Activated T-helper 1 cell treated with anti-CD3 and anti-CD28 coated beads, Interleukin-12 subunit alpha, Interleukin-12 subunit beta, Interleukin-2, Interleukin-4 antibody, amounts not matched to agents 30 ng/mL and 10 ng/mL and 1 ng/mL, durations not matched to agents 14 hours and 24 hours and 36 hours (primary cell): Measurements from ENCODE around the gene GOT2. TPM values are rescaled to one million over a fixed set of nuclear protein-coding genes. Genes with fewer than 3 reads are reported as not detected.
A peak's percentile ranks its signal among the peaks of the same experiment; 100 is the strongest.
"Not testable (repeated sequence)": the region's sequence is repeated elsewhere in the genome, so short reads cannot be mapped to it uniquely, and the experiment has no call there.

ENCODE experiments used
- DNase-seq: peaks from one replicate; pipeline ENCODE4 v3.0.0; 2021; ENCODE audit warnings: low spot score
- H3K27ac Mint-ChIP-seq: one replicate; pipeline ENCODE4 v1.8.0; 2021; ENCODE audit warnings: mild to moderate bottlenecking, mixed read lengths
- H3K27me3 Mint-ChIP-seq: one replicate; pipeline ENCODE4 v1.8.0; 2022; ENCODE audit warnings: mild to moderate bottlenecking, moderate library complexity, mixed read lengths; ENCODE audit not compliant: insufficient read depth
- H3K36me3 Mint-ChIP-seq: one replicate; pipeline ENCODE4 v1.8.0; 2021; ENCODE audit warnings: low read depth, mixed read lengths
- H3K4me1 Mint-ChIP-seq: one replicate; pipeline ENCODE4 v1.8.0; 2021; ENCODE audit warnings: low read depth, mixed read lengths
- H3K4me3 Mint-ChIP-seq: one replicate; pipeline ENCODE4 v1.8.0; 2021; ENCODE audit warnings: mild to moderate bottlenecking, moderate library complexity, mixed read lengths
- H3K9me3 Mint-ChIP-seq: one replicate; pipeline ENCODE4 v1.8.0; 2021; ENCODE audit warnings: mixed read lengths
- intact Hi-C: fragments of 100-400 bp; cut with micrococcal nuclease; formaldehyde crosslinking; loops from one replicate; pipeline ENCODE4 v1.15.1; 2024
- total RNA-seq: library from RNA; stranded (reverse); gene quantifications from 2 replicates; pipeline ENCODE4 v1.2.3, GENCODE V29; 2022

Gene GOT2
- total RNA-seq, 1 donor from 2014 or later: 137 TPM

DNA sequence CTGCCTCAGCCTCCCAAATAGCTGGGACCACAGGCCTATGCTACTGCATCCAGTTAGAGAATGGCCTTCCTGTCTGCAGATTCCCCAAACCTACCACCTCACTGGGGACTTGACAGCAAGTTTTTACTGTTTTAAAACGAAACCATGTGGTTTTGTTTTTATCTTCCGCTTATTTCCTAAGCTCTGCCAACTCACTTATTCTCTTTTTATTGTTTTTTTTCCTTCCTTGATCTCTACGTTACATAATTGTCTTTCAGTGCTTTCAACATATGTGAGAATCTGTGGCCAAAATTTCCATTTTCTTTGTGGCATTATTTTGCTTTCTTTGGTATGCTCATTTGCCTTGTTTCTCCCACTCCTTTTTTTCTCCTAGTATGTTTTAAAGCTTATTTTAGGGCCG is 35.0 kb downstream of the GOT2 start:
- Mint-ChIP-seq H3K4me1 (peaks cover 6% of the 10 kb centered on the region), H3K27ac (peak overlapping the region; percentile 62), H3K36me3 (peaks cover under 1% of the 10 kb centered on the region), H3K9me3 (no peaks in the 10 kb centered on the region), H3K4me3 (no peak overlapping the region), H3K27me3 (peaks cover 2% of the 10 kb centered on the region)
- intact Hi-C loops: no loop called here
- DNase-seq: no peak

GRCh38 chr16:58695368-58695767 is 38.7 kb downstream of the GOT2 start:
- H3K27me3 Mint-ChIP-seq: peaks cover 5% of the 10 kb centered on the region
- DNase-seq: no peak
- H3K9me3 Mint-ChIP-seq: peaks cover 4% of the 10 kb centered on the region
- H3K4me3 Mint-ChIP-seq: no peak overlapping the region
- H3K36me3 Mint-ChIP-seq: no peaks in the 10 kb centered on the region
- peaks cover 6% of the 10 kb centered on the region for H3K4me1 Mint-ChIP-seq
- intact Hi-C loops: no loop called here
- no peak overlapping the region for H3K27ac Mint-ChIP-seq

- Mint-ChIP-seq H3K4me1 (no peaks in the 10 kb centered on the region), H3K27ac (no peak overlapping the region), H3K4me3 (no peak overlapping the region), H3K27me3 (peaks cover 13% of the 10 kb centered on the region), H3K36me3 (no peaks in the 10 kb centered on the region), H3K9me3 (peaks cover 4% of the 10 kb centered on the region)
- intact Hi-C loops: no loop called here
- DNase-seq: no peak
These were observed 41.7 kb downstream of the GOT2 start for GRCh38 chr16:58692450-58692849.

GRCh38 chr16:58686985-58687706 is 47.0 kb downstream of the GOT2 start:
- H3K4me3 Mint-ChIP-seq, H3K27ac Mint-ChIP-seq, H3K36me3 Mint-ChIP-seq, intact Hi-C loops, H3K9me3 Mint-ChIP-seq, DNase-seq: not testable (repeated sequence)
- Mint-ChIP-seq H3K27me3 (peaks cover 10% of the 10 kb centered on the region), H3K4me1 (peaks cover 14% of the 10 kb centered on the region)

DNA sequence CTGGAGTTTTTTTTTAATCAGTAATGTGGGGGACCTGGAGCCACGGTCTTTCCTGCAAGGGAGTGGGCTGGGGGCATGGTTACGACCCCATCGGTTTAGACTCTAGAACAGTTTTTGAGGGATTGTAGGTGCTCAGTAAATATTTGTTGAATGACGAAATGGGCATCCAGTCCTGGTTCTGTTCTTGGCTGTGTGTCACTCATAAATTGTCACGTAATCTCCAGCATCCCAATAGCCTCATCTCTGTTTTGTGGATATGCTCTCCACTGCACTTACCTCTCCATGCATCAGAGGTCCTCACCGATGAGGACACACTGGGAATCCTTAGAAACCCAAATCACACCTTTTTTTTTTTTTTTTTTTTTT is 49.0 kb downstream of the GOT2 start:
- intact Hi-C loops: loop anchor here (2.0 kb wide), 1 partner anchor 72 kb away; no protein-coding TSS in a partner anchor
- Mint-ChIP-seq H3K9me3 (no peaks in the 10 kb centered on the region), H3K36me3 (no peaks in the 10 kb centered on the region), H3K27ac (no peak overlapping the region), H3K27me3 (peaks cover 7% of the 10 kb centered on the region), H3K4me3 (peak overlapping the region; percentile 90), H3K4me1 (peaks cover 14% of the 10 kb centered on the region)
- no peak for DNase-seq

GRCh38 chr16:58684354-58685083 is 49.6 kb downstream of the GOT2 start, which contains the start of gene SLC38A7:
TSS of gene SLC38A7 (minus strand) at chr16:58684770. CDS start at chr16:58680126, 4,644 bp downstream.
- Mint-ChIP-seq H3K4me1 (peaks cover 14% of the 10 kb centered on the region), H3K4me3 (peak within 1 kb of the TSS; percentile 90), H3K27ac (peak within 1 kb of the TSS; percentile 77), H3K27me3 (peaks cover 7% of the 10 kb centered on the region), H3K36me3 (no peaks in the 10 kb centered on the region), H3K9me3 (no peaks in the 10 kb centered on the region)
- intact Hi-C loops: loop anchor here (1.0 to 2.0 kb wide), 4 partner anchors 16 to 72 kb away; partner anchors contain the start of gene GOT2
- DNase-seq: peak; percentile 72

DNA sequence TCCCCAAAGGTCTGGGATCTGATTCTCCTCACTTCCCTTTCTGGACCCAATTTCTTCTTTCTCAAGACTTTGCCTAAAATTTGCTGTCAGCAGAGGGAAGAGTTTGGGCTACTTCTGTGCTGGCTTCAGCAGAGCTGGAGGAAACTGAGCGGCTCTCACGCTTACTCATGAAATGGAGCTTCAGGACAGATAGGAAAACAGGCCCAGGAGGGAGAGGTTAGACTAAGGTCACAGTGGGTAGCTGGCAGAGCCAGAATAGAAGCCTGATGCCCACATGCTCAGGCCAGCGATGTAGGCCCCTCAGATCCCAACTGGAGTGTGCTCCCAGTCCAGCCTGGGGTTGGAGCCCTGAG is 50.1 kb downstream of the GOT2 start:
- Mint-ChIP-seq H3K27ac (no peak overlapping the region), H3K4me1 (peaks cover 14% of the 10 kb centered on the region), H3K36me3 (peaks cover 2% of the 10 kb centered on the region), H3K4me3 (peak overlapping the region; percentile 90), H3K27me3 (peaks cover 7% of the 10 kb centered on the region), H3K9me3 (no peaks in the 10 kb centered on the region)
- intact Hi-C loops: loop anchor here (1.0 to 2.0 kb wide), 4 partner anchors 16 to 73 kb away; partner anchors contain the start of gene GOT2
- no peak for DNase-seq

GRCh38 chr16:58679763-58680162 is 54.4 kb downstream of the GOT2 start:
- peaks cover 14% of the 10 kb centered on the region for H3K4me1 Mint-ChIP-seq
- no peak for DNase-seq
- intact Hi-C loops: no loop called here
- peaks cover 8% of the 10 kb centered on the region for H3K36me3 Mint-ChIP-seq
- no peak overlapping the region for H3K27ac Mint-ChIP-seq
- H3K4me3 Mint-ChIP-seq: no peak overlapping the region
- no peaks in the 10 kb centered on the region for H3K9me3 Mint-ChIP-seq
- no peaks in the 10 kb centered on the region for H3K27me3 Mint-ChIP-seq

- Mint-ChIP-seq H3K4me3 (no peak overlapping the region), H3K27ac (no peak overlapping the region), H3K36me3 (peaks cover 8% of the 10 kb centered on the region), H3K4me1 (peaks cover 9% of the 10 kb centered on the region), H3K27me3 (no peaks in the 10 kb centered on the region), H3K9me3 (no peaks in the 10 kb centered on the region)
- no peak for DNase-seq
- intact Hi-C loops: loop anchor here (1.0 kb wide), 1 partner anchor 78 kb away; no protein-coding TSS in a partner anchor
These were observed 55.4 kb downstream of the GOT2 start for GRCh38 chr16:58678716-58679115.

- Mint-ChIP-seq H3K36me3 (peaks cover 8% of the 10 kb centered on the region), H3K27ac (no peak overlapping the region), H3K4me3 (no peak overlapping the region), H3K4me1 (peaks cover 5% of the 10 kb centered on the region), H3K9me3 (no peaks in the 10 kb centered on the region), H3K27me3 (no peaks in the 10 kb centered on the region)
- DNase-seq: no peak
- intact Hi-C loops: loop anchor here (1.0 kb wide), 1 partner anchor 78 kb away; no protein-coding TSS in a partner anchor
These were observed 55.8 kb downstream of the GOT2 start for GRCh38 chr16:58678269-58678668.

- Mint-ChIP-seq H3K9me3 (no peaks in the 10 kb centered on the region), H3K4me1 (no peaks in the 10 kb centered on the region), H3K27me3 (no peaks in the 10 kb centered on the region)
These were observed 63.1 kb downstream of the GOT2 start for GRCh38 chr16:58670946-58671583.

GRCh38 chr16:58670177-58670576 is 63.9 kb downstream of the GOT2 start:
- Mint-ChIP-seq H3K36me3 (peaks cover 6% of the 10 kb centered on the region), H3K4me3 (no peak overlapping the region), H3K4me1 (no peaks in the 10 kb centered on the region), H3K9me3 (no peaks in the 10 kb centered on the region), H3K27me3 (no peaks in the 10 kb centered on the region), H3K27ac (no peak overlapping the region)
- intact Hi-C loops: no loop called here
- DNase-seq: no peak

More at GRCh38 chr16:58670946-58671583, 63.1 kb downstream of the GOT2 start:
- no peak for DNase-seq
- no peak overlapping the region for H3K27ac Mint-ChIP-seq
- intact Hi-C loops: no loop called here
- H3K4me3 Mint-ChIP-seq: no peak overlapping the region
- H3K36me3 Mint-ChIP-seq: peaks cover 9% of the 10 kb centered on the region

GRCh38 chr16:58665200-58665599 is 68.9 kb downstream of the GOT2 start:
- Mint-ChIP-seq H3K9me3 (no peaks in the 10 kb centered on the region), H3K27ac (no peak overlapping the region), H3K4me1 (no peaks in the 10 kb centered on the region), H3K4me3 (no peak overlapping the region), H3K27me3 (no peaks in the 10 kb centered on the region), H3K36me3 (peaks cover 3% of the 10 kb centered on the region)
- intact Hi-C loops: no loop called here
- no peak for DNase-seq
